GM06990 (cell line): ENCODE results near the gene CLPSL1.
"Not testable (repeated sequence)": the region's sequence is repeated elsewhere in the genome, so short reads cannot be mapped to it uniquely, and the experiment has no call there.

Experiments used
- DNase-seq: peaks from one replicate; pipeline ENCODE4 v3.0.0-alpha.2; 2011; ENCODE audit not compliant: insufficient read length; ENCODE audit errors: extremely low read depth
- H3K27me3 ChIP-seq: replicated peaks from 2 replicates; pipeline ENCODE4 v1.6.0; 2011; ENCODE audit warnings: low read length; ENCODE audit not compliant: control insufficient read depth, insufficient read depth
- H3K36me3 ChIP-seq: 2 replicates; pipeline ENCODE4 v1.5.1; 2011; ENCODE audit warnings: low read length; ENCODE audit not compliant: control insufficient read depth, insufficient read depth
- H3K4me3 ChIP-seq: replicated peaks from 2 replicates; pipeline ENCODE4 v1.5.1; 2011; ENCODE audit warnings: low read depth, mild to moderate bottlenecking, control low read depth, low read length
- TF ChIP-seq, protein P1 (sequence below): IDR thresholded peaks from 2 replicates; pipeline ENCODE4 v1.5.1; 2011; ENCODE audit warnings: low read length, control low read depth, mild to moderate bottlenecking, inconsistent platforms; ENCODE audit not compliant: insufficient read depth, poor library complexity, severe bottlenecking

The CLPSL1 gene, protein sequence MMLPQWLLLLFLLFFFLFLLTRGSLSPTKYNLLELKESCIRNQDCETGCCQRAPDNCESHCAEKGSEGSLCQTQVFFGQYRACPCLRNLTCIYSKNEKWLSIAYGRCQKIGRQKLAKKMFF

DNA sequence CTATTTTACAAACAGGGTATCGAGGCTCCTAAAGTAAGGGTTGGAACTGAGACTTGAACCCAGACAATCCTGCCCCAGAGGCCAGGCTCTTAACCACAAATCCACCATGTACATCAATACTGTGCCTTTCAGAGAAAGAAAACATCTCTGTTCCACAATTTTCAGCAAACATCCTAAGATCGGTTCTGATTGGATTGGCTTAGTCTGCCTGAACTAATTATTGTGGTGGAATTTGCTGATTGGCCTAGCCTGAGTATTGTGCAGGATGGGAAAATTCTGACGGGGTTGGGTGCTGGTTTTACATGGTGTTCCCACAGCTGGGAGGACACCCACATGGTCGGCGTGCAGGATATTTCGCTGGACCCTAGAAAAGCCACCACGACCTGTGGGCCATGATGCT lies at the start of gene CLPSL1:
CLPSL1 (plus strand) TSS at position 301 of the 400 bp plus-strand sequence; CDS start at position 393, 92 bp downstream.
- Histone ChIP-seq H3K36me3 (no peaks in the 10 kb centered on the region), H3K4me3 (no peak within 1 kb of the TSS), H3K27me3 (no peaks in the 10 kb centered on the region)
- TF ChIP-seq, protein P1, sequence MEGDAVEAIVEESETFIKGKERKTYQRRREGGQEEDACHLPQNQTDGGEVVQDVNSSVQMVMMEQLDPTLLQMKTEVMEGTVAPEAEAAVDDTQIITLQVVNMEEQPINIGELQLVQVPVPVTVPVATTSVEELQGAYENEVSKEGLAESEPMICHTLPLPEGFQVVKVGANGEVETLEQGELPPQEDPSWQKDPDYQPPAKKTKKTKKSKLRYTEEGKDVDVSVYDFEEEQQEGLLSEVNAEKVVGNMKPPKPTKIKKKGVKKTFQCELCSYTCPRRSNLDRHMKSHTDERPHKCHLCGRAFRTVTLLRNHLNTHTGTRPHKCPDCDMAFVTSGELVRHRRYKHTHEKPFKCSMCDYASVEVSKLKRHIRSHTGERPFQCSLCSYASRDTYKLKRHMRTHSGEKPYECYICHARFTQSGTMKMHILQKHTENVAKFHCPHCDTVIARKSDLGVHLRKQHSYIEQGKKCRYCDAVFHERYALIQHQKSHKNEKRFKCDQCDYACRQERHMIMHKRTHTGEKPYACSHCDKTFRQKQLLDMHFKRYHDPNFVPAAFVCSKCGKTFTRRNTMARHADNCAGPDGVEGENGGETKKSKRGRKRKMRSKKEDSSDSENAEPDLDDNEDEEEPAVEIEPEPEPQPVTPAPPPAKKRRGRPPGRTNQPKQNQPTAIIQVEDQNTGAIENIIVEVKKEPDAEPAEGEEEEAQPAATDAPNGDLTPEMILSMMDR, result no peak
- no peak for DNase-seq

DNA sequence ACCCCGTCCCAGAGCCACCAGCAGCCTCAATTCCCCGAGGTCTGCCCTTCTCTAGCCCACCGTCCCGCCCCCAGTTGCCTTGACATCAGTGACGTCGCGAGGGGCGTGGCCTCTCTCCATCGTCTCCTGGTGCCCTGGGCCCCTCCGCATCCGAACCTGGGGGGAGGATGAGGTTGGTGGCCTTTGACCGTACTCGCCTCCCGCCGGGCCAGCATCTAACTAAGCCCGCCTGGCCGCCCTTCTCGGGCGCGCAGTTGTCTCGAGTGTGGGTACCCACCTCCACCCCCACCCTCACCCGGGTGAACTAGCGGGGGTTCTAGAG lies 49.4 kb upstream of the CLPSL1 start:
- DNase-seq, result peak; percentile 91
- no peaks in the 10 kb centered on the region for H3K36me3 ChIP-seq
- peak overlapping the region; percentile 75 for H3K4me3 ChIP-seq
- no peaks in the 10 kb centered on the region for H3K27me3 ChIP-seq
- TF ChIP-seq, protein P1, result no peak

DNA sequence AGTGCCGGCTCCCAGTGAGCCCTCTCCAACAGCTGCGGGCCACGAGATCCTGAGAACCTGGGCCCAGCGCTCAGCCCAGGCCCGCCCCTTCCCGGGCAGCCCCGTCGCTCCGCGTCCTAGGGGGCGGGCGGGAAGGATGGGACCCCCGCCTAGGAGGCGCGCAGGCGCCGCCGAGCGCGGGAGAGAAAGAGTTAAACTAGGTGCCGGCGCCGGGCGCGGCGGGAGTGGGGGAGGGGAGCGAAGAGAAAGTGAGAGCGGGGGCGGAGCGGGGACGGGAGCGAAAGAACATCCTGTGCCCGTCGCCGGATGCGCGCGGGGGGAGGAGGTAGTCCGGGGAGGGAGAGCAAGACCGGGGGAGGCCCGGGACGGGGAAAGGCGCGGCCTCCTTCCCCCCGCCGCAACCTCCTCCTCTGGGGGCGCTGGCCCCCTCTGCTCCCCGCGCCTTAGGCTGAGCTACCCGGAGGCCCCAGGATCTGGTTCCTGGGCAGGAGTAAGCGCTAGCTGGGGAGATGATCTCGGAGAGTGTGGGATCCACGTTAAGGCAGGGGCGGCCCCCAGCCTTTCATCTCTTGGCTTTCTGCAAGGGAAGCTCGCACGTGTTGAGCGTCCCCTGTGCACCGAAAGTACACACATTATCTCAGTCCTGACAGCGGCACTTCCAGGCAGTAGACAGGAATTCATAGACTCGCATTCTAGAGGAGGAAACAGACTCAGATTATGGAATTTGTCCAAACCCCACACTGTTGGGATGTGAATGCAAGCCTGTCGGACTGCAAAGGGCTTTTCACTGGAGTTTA lies 48.9 kb upstream of the CLPSL1 start:
- Histone ChIP-seq H3K27me3 (no peaks in the 10 kb centered on the region), H3K4me3 (peak overlapping the region; percentile 75), H3K36me3 (no peaks in the 10 kb centered on the region)
- DNase-seq, result peak; percentile 94
- TF ChIP-seq, protein P1, result peak; percentile 27

DNA sequence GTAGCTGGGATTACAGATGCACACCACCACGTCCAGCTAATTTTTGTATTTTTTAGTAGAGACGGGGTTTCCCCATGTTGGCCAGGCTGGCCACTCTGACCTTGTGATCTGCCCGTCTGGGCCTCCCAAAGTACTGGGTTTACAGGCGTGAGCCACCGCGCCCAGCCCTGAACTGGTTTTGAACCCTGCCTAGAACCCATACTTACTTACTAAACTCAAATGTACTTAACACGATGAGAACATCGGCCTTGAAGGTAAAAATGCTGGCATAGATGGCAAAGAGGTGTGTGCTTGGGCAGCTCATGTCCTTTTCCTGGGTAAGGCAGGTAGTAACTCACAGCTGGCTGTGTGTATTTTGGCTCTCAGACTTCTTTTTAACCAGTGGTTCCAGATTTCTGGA lies 47.2 kb upstream of the CLPSL1 start:
- DNase-seq, result no peak
- TF ChIP-seq, protein P1, result no peak
- Histone ChIP-seq H3K27me3 (no peaks in the 10 kb centered on the region), H3K4me3 (no peak overlapping the region), H3K36me3 (no peaks in the 10 kb centered on the region)

DNA sequence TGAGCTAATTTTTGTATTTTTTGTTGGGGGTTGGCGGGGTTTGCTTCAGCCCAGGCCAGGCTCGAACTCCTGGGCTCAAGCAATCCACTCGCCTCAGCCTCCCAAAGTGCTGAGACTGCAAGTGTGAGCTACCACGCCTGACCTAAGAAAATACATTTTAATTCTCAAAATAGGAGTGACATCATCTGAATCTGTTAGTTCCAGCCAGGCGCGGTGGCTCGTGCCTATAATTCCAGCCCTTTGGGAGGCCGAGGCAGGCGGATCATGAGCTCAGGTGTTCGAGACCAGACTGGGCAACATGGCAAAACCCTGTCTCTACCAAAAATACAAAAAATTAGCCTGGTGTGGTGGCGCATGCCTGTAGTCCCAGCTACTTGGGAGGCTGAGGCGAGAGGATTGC lies 46.5 kb upstream of the CLPSL1 start:
- H3K4me3 ChIP-seq, H3K27me3 ChIP-seq, DNase-seq, H3K36me3 ChIP-seq: not testable (repeated sequence)

DNA sequence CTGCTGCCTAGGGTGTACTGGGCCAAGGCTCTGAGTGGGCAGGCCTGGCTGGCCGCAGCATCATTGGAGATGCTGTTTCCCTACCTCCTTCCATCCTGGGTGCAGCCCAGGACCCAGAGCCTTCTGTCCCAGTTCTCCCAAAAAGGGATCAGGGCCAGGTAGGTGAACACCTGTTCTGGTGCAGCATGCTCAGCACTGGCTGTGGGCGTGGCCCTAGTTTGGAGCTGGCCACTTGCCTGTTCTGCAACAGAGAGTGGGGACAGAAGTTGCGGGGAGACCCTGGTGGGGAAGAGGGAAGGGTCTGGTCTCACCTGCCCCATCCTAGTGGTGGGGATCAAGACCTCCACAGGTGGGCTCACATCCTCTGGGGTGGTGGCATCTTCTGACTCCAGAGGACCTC lies 45.4 kb upstream of the CLPSL1 start:
- no peak overlapping the region for H3K4me3 ChIP-seq
- TF ChIP-seq, protein P1, result no peak
- no peak for DNase-seq

More for the DNA sequence above, 45.4 kb upstream of the CLPSL1 start:
- Histone ChIP-seq H3K36me3 (no peaks in the 10 kb centered on the region), H3K27me3 (no peaks in the 10 kb centered on the region)
